ENCODE data around the gene OVOL2. TPM values are rescaled to one million over a fixed set of nuclear protein-coding genes. Genes with fewer than 3 reads are reported as not detected.

The OVOL2 gene
- total RNA-seq, 3 donors from 2014 or later (not counting 1 experiment from before 2014, with no cell fraction given) = not detected

GRCh38 chr20:18012901-18013300 lies 44.8 kb downstream of the OVOL2 start:
- intact Hi-C loops (cut with micrococcal nuclease) = no loop called here
- no peaks in the 10 kb centered on the region for H3K36me3 ChIP-seq (ENCODE audit: control insufficient read depth, insufficient read depth, low read length)
- ATAC-seq (no peak), DNase-seq (no peak)
- no peak overlapping the region for H3K4me3 Mint-ChIP-seq
- H3K4me1 Mint-ChIP-seq = no peaks in the 10 kb centered on the region
- no peaks in the 10 kb centered on the region for H3K36me3 Mint-ChIP-seq
- H3K27ac ChIP-seq (ENCODE audit: low read length) = no peak overlapping the region
- TF ChIP-seq CTCF (IDR thresholded peaks at IDR 0.05) = no peak
- no peaks in the 10 kb centered on the region for H3K27me3 ChIP-seq (ENCODE audit: control insufficient read depth, insufficient read depth, low read length)
- H3K4me3 ChIP-seq (ENCODE audit: low read length) = no peak overlapping the region
- H3K27me3 Mint-ChIP-seq (ENCODE audit: low read depth in 2 of 2) = no peaks in the 10 kb centered on the region
- WGBS (ENCODE audit: insufficient coverage) = 100% methylated on average over 2 of the region's 2 CpGs
- no peaks in the 10 kb centered on the region for H3K9me3 Mint-ChIP-seq
- no peak overlapping the region for H3K27ac Mint-ChIP-seq
- H3K4me1 ChIP-seq (ENCODE audit: control insufficient read depth, insufficient read depth, low read length) = no peaks in the 10 kb centered on the region
- no peaks in the 10 kb centered on the region for H3K9me3 ChIP-seq (ENCODE audit: control insufficient read depth, insufficient read depth, low read length)

GRCh38 chr20:18011951-18012645 lies 45.6 kb downstream of the OVOL2 start:
- H3K27ac Mint-ChIP-seq = no peak overlapping the region
- Histone ChIP-seq H3K4me1 (ENCODE audit: control insufficient read depth, insufficient read depth, low read length) (no peaks in the 10 kb centered on the region), H3K27me3 (ENCODE audit: control insufficient read depth, insufficient read depth, low read length) (no peaks in the 10 kb centered on the region), H3K36me3 (ENCODE audit: control insufficient read depth, insufficient read depth, low read length) (no peaks in the 10 kb centered on the region), H3K27ac (ENCODE audit: low read length) (no peak overlapping the region), H3K9me3 (ENCODE audit: control insufficient read depth, insufficient read depth, low read length) (no peaks in the 10 kb centered on the region), H3K4me3 (ENCODE audit: low read length) (no peak overlapping the region)
- no peak for DNase-seq
- no peak for ATAC-seq
- H3K4me3 Mint-ChIP-seq = no peak overlapping the region
- no peaks in the 10 kb centered on the region for H3K9me3 Mint-ChIP-seq
- H3K4me1 Mint-ChIP-seq = no peaks in the 10 kb centered on the region
- TF ChIP-seq CTCF (IDR thresholded peaks at IDR 0.05) = no peak
- no peaks in the 10 kb centered on the region for H3K27me3 Mint-ChIP-seq (ENCODE audit: low read depth in 2 of 2)
- no peaks in the 10 kb centered on the region for H3K36me3 Mint-ChIP-seq
- WGBS (ENCODE audit: insufficient coverage) = 70% methylated on average over 21 of the region's 21 CpGs
- intact Hi-C loops (cut with micrococcal nuclease) = no loop called here

GRCh38 chr20:18011482-18011881 lies 46.2 kb downstream of the OVOL2 start:
- no peaks in the 10 kb centered on the region for H3K27me3 Mint-ChIP-seq (ENCODE audit: low read depth in 2 of 2)
- WGBS (ENCODE audit: insufficient coverage) = 94% methylated on average over 14 of the region's 14 CpGs
- no peak overlapping the region for H3K4me3 Mint-ChIP-seq
- TF ChIP-seq CTCF (IDR thresholded peaks at IDR 0.05) = no peak
- H3K9me3 Mint-ChIP-seq = no peaks in the 10 kb centered on the region
- no peak overlapping the region for H3K27ac ChIP-seq (ENCODE audit: low read length)
- no peak overlapping the region for H3K4me3 ChIP-seq (ENCODE audit: low read length)
- no peaks in the 10 kb centered on the region for H3K9me3 ChIP-seq (ENCODE audit: control insufficient read depth, insufficient read depth, low read length)
- no peaks in the 10 kb centered on the region for H3K4me1 Mint-ChIP-seq
- no peaks in the 10 kb centered on the region for H3K36me3 Mint-ChIP-seq
- intact Hi-C loops (cut with micrococcal nuclease) = no loop called here
- no peaks in the 10 kb centered on the region for H3K36me3 ChIP-seq (ENCODE audit: control insufficient read depth, insufficient read depth, low read length)
- H3K27me3 ChIP-seq (ENCODE audit: control insufficient read depth, insufficient read depth, low read length) = no peaks in the 10 kb centered on the region
- ATAC-seq = no peak
- DNase-seq = no peak
- H3K4me1 ChIP-seq (ENCODE audit: control insufficient read depth, insufficient read depth, low read length) = no peaks in the 10 kb centered on the region
- H3K27ac Mint-ChIP-seq = no peak overlapping the region

GRCh38 chr20:18009116-18009515 lies 48.6 kb downstream of the OVOL2 start:
- ATAC-seq = no peak
- H3K27ac Mint-ChIP-seq = no peak overlapping the region
- no peak for DNase-seq
- no peaks in the 10 kb centered on the region for H3K27me3 Mint-ChIP-seq (ENCODE audit: low read depth in 2 of 2)
- H3K4me1 ChIP-seq (ENCODE audit: control insufficient read depth, insufficient read depth, low read length) = peaks cover 7% of the 10 kb centered on the region
- no peaks in the 10 kb centered on the region for H3K4me1 Mint-ChIP-seq
- no peaks in the 10 kb centered on the region for H3K36me3 Mint-ChIP-seq
- H3K27ac ChIP-seq (ENCODE audit: low read length) = no peak overlapping the region
- no peak for TF ChIP-seq CTCF (IDR thresholded peaks at IDR 0.05)
- intact Hi-C loops (cut with micrococcal nuclease) = no loop called here
- H3K27me3 ChIP-seq (ENCODE audit: control insufficient read depth, insufficient read depth, low read length) = no peaks in the 10 kb centered on the region
- 94% methylated on average over 6 of the region's 7 CpGs for WGBS (ENCODE audit: insufficient coverage)
- no peaks in the 10 kb centered on the region for H3K36me3 ChIP-seq (ENCODE audit: control insufficient read depth, insufficient read depth, low read length)
- H3K4me3 ChIP-seq (ENCODE audit: low read length) = no peak overlapping the region
- no peaks in the 10 kb centered on the region for H3K9me3 Mint-ChIP-seq
- H3K4me3 Mint-ChIP-seq = no peak overlapping the region
- no peaks in the 10 kb centered on the region for H3K9me3 ChIP-seq (ENCODE audit: control insufficient read depth, insufficient read depth, low read length)
